ENCODE data around the gene ATG13.
A peak's percentile ranks its signal among the peaks of the same experiment; 100 is the strongest.
"Not testable (repeated sequence)": the region's sequence is repeated elsewhere in the genome, so short reads cannot be mapped to it uniquely, and the experiment has no call there.

Gene ATG13

DNA sequence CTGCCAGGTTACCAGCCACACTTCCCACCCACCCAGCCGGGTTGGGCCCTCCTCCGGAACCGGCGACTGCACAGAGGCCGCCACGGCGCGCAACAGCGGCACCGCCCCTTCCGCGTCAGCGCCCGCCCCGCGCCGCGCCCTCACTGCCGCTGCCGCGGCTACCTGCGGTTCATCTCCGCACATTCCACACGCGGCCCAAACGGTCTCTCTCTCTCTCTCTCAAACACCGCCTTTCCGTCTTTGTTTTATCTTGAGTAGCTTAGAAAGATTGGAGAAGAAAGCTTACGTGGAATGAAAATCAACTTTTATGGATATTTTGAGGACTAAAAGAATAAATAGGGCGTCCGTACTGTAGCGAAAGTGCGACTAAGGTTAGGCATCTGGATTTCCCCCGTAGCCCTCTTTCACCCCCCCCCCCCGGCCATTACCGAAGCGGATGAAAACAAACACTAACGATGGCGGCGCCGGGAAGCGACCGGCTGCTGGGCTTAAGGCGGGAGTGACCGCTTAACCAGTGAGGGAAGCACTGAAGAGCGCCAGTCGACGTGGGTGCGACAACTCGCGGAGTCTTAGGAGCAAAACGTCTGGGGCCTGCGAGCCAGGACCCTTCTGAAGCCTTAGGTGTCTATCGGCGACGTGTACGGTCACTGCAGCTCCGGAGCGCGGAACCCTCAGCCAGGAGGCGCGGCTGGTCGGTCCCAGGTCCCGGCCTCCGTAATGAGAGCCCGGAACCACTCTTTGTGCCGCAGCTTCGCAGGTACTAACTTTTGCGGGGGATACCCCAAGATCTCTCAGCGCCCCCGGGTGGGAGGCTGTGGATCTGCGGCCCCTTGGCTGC, at the start of gene ATG13, which contains the start of gene HARBI1:
Gene ATG13, plus strand, starts transcription at position 420 of the 838 bp plus-strand sequence. CDS start 26,739 bp downstream, outside the sequence.
Gene HARBI1, minus strand, starts transcription at position 94 of the 838 bp plus-strand sequence. CDS start 990 bp downstream, outside the sequence.
- DNase-seq (ENCODE audit: low read depth, low spot score), result peak; percentile 87

DNA sequence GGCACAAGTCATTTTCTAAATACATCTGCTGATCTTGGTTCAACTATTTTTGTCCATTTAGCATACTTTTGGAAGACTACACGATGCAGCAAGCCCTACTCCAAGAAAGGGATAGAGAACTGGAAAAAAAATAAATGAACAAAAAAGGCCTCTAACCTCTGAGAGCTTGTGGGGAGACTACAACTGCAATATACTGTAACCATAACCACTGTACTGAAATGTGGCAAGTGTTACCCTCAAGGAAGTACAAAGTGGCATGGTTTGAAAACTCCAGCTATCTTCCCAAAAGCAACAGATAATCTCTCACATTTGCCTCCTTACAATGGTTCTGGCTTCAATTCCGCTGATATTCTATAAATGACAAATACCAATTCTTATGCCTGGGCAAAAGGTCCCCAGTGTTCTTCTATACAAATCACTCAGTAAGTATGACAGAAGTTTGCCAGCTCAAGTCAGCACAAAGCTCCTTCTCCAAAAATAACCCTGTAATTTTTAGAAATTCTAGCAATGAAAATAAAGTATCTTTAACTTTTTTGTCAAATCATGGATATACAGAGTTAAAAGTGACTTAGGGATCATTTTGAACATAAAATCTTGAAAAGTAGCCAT, 46.5 kb upstream of the ATG13 start:
- DNase-seq (ENCODE audit: low read depth, low spot score), result no peak

DNA sequence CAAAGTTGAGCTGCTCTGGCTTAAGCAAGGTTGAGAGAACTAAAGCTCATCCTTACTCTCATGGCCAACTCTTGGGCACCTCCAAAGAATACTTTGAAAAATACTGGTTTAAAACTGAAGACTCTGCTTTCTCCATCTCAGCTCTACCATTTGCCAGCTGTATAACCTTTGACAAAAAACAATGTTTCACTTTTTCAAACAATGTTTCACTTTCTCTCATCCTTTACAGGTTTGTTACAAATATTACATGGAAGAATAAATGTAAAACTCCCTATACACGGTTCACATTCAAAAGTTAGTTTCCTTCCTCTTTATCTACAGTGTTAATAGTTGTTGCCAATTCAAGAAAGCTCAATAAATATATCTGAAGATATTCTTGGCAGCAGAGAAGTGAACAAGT, 42.7 kb upstream of the ATG13 start:
- DNase-seq (ENCODE audit: low read depth, low spot score), result no peak

DNA sequence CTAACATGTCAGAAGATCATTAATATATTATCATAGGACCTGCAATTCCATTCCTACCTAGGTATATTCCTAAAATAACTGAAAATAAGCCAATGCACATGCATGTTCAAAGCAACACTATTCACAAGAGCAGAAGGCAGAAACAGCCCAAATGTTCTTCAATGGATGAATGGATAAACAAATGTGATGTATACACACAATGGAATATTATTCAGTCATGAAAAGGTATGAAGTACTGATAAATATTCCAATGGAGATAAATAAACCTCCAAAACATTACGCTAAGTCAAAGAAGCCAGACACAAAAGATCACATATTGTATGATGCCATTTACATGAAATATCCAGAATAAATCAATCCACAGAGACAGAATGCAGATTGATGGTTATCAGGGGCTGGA, 40.3 kb upstream of the ATG13 start:
- no peak for DNase-seq (ENCODE audit: low read depth, low spot score)

DNA sequence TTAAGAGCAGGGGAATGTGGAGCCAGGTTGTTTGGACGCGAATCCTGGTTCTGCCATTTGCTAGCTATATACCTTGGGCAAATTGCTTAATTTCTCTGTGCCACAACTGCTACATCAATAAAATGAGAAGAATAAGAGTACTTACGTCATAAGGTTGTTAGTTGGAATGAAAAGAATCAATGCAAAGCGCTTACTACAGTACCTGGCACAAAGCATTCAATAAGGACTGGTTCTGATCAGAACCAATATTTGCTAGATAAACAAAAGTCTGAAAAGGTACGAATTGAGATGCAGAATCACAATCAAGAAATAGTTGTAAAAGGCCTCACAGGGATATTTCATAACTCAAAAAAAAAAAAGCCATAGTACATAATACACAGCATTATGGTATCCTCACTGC, 34.8 kb upstream of the ATG13 start:
- DNase-seq (ENCODE audit: low read depth, low spot score), result no peak

DNA sequence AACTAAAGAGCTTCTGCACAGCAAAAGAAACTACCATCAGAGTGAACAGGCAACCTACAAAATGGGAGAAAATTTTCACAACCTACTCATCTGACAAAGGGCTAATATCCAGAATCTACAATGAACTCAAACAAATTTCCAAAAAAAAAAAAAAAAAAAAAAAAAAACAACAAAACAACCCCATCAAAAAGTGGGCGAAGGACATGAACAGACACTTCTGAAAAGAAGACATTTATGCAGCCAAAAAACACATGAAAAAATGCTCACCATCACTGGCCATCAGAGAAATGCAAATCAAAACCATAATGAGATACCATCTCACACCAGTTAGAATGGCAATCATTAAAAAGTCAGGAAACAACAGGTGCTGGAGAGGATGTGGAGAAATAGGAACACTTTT, 33.8 kb upstream of the ATG13 start:
- not testable (repeated sequence) for DNase-seq (ENCODE audit: low read depth, low spot score)

DNA sequence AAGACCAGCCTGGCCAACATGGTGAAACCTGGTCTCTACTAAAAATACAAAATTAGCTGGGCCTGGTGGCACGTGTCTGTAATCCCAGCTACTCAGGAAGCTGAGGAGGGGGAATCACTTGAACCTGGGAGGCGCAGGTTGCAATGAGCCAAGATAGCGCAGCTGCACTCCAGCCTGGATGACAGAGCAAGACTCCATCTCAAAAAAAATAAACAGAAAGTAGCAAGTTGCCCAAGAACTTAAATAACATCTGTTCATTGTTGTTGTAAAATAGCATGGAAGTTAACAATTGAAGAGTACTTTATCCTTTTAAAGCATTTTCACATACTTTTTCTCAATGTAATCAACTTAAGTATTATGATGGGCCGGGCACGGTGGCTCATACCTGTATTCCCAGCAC, 29.2 kb upstream of the ATG13 start:
- no peak for DNase-seq (ENCODE audit: low read depth, low spot score)

DNA sequence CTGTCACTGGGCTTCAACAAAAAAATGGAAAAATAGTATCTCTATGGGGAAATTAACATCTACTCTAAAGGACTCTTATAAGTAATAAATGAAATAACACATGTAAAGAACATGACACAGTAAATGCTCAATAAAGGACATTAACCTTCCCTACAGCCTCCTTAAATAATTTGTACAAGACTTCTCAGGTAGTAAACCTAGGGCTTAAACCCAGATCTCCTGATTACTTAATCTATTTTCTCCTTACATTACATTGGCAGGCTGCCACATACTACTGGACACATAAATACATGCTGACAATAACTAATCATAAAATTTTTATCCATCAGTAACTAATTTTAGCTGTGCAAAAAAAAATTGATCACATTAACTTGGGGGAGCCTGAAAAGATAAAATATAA, 28.4 kb upstream of the ATG13 start:
- DNase-seq (ENCODE audit: low read depth, low spot score), result no peak

DNA sequence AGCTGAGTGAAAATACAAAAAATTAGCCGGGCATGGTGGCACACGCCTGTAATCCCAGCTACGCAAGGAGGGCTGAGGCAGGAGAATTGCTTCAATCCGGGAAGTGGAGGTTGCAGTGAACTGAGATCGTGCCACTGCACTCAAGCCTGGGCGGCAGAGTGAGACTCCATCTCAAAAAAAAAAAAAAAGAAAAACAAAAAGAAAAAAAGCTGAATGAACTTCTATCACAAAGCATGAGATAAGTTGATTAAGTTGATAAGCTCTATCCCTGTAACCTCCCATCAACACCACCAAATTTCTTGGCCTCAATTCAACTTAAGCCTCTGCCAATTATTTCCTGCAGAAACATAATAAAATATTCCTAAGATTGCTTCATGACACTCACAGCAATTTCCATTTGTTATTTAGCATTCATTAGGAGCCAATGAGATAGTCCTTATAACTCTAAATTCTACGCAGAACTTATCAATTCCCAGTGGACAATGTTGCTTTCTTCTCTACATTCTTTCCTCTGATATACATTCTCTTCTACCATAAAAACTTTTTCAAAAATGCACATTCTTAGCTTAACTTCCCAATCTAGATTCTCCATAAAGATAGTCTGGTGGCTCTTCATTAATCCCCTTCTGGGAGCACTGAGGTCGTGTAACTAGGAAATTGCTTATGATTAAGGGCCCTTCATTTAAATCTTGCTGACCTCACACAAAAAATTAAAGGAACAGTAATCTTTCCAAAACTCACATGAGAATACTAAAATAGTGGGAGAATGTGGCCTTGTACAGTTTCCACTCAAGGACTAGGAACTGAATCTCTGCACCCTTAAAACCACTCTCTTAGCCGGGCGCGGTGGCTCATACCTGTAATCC, 26.4 kb upstream of the ATG13 start:
- DNase-seq (ENCODE audit: low read depth, low spot score), result no peak

DNA sequence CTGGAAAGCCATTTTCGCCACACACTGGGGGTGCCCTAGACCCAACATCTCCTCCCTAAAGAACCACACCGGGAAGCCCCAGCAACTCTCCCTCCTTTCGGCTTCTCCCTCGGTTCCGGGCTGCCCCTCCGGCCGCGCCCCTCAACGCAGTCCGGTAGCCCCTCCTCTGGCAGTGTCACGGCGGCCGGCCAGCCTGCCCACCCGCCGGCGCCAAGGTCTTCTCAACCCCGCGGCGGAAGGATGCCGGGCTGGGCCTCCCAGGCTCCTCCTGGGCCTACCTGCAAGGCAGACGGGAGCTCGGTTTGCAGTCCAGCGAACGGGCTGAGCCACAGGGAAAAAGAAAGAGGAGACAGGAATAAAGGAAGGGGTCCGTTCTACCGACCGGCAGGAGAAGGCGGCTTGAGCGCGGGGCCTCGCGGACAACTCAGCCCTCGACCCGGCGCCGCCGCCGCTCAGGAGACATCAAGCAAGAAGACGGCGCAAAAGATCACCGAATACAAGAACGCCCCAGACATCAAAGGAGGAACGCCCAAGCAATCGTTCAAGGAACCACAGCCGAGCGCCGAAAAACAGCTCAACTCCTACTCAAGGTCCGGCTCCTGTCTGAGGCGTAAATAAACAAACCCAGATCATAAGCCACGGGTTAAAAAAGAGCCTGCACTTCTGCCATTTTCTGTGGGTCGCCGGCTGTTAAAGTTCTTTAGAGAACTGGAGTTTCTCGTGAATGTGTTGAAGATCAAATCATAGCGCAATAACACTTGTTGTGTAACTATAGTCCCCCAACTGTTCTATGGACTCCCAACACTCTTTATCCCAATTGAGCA, 23.6 kb upstream of the ATG13 start, which contains the start of gene AMBRA1:
Gene AMBRA1, minus strand, starts transcription at position 474 of the 824 bp plus-strand sequence. CDS start 45,643 bp downstream, outside the sequence.
- peak; percentile 55 for DNase-seq (ENCODE audit: low read depth, low spot score)

DNA sequence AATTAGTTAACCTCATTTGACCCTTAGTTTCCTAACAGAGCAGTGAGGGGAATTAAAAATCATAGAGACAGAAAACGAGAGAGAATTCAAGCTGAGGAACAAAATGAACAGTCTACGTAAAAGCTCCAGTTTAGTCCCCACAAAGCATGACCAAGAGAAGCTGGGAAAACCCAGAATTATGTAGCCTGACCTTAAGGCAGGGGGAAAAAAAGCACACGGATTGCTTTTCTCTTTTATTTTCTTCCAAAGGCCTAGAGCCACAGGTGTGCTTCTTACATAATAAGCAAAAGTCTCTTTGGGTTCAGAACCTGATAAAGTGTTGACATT, 23.0 kb upstream of the ATG13 start:
- DNase-seq (ENCODE audit: low read depth, low spot score), result no peak

DNA sequence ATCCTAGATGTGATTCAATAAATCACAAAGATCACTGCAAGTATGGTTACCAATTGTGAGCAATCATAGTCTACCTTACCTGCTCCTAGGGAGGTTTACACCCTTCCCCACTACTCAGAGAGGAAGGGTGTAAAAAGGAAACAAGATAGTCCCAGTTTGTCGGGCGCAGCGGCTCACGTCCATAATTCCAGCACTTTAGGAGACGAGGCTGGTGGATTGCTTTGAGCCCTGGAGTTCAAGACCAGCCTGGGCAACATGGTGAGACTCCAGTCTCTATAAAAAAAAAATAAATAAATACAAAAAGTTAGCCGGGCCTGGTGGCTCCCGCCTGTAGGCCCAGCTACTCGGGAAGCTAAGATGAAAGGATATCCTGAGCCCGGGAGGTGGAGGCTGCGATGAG, 22.6 kb upstream of the ATG13 start:
- no peak for DNase-seq (ENCODE audit: low read depth, low spot score)

DNA sequence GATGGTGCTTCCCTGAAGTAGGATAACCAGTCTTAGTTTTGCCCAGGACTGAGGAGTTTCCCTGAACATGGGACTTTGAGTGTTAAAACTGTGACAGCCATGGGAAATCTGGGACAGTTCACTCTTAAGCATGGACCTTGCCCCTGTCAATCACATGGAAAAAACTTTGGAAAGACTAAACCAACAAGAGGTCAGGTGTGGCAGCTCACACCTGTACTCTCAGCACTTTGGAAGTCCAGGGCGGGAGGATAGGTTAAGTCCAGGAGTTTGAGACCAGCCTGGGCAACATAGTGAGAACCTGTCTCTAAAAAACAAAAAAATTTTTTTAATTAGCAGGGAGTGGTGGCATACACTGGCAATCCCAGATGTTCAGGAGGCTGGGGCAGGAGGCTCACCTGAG, 20.2 kb upstream of the ATG13 start:
- no peak for DNase-seq (ENCODE audit: low read depth, low spot score)

DNA sequence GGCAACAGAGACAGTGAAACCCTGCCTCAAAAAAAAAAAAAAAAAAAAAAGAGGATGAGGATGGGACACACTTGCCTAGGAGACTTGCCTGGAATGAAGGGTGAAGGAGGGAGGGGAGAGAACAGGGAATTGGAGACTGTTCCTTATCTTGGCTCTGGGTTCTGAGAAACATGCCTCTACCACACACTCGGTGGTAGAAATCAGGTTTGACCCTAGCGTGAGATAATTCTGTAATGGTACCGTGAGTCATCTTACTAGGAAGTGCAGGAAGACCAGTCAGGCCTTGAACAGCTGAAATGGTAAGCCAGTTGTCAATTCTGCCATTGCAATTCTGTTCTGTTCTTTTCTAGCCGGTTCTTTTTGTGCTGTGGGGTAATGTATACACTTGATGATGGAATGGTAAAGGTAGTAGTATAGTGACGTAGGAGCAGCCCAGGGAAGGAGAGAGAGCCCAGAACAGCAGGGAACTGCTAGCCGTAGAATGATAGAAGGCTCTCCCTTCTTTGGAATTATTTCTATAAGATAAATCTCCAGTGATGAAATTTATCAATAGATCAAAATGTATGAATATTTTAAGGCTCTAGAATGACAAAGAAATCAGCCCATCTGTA, 19.6 kb upstream of the ATG13 start:
- DNase-seq (ENCODE audit: low read depth, low spot score), result no peak

DNA sequence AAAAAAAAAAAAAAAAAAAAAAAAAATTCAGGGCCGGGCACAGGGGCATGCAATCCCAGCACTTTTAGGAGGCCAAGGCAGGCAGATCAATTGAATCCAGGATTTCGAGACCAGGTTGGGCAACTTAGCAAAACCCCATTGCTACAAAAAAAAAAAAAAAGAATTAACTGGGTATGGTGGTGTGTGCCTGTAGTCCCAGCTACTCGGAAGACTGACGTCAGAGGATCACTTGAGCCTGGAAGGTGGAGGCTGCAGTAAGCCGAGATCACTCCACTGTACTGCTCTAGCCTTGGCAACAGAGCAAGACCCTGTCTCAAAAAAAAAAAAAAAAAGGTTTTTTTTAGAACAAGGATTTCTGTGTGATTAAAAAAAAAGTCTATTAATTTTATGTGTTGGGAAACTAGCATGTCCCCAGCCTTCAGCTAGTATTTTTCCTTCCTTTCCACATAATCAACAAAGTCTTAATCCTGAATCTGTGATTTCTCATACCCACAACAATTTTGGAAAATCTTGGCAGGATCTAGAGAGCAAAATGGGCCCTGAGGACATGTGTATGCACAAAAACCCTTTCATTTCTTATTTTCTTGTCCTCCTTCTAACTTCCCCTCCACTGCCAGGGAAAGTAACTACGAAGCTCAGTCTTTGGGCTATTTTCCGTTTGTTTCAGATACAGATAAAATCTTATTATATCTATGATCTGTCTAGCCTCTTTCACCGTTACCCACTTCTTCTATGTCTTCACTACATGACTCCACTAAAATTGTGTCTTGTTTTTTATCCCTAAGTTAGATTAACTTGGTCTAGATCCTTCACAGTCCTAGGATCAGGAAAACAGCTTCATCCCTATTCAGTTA, 17.8 kb upstream of the ATG13 start:
- DNase-seq (ENCODE audit: low read depth, low spot score), result no peak

DNA sequence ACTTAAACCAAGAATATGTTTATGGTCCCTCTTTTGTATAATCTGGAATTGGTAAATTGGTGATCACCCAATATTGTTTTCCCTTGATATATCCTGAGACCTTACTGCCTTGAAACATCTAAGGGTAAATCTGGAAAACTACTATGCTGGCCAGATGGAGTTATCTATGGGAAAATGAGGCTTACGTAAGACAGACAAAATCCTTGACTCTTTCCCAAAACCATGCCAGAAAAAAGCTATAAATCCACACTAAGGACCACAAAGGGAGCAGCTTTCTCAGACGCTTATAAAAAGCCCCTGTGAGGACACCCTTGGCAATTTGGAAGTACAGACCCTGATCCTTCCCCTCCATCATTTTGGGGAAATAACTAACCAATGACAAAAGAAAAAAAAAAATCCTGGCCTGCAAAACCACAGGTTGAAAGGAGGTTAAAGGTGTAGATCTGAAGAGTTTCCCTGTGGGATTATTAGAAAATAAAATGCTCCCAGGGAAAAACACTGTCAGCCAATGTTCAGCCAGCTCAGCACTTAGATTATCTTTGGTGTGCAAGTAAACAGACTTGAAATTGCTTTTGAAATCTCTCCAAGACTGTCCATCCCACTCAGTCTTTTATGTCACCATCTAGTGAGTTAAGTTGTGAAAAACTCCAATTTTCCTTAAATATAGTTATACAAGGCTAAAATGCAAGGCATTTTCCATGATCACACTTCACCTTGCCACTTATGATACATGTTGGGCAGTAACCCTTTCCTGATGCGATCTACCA, 17.0 kb upstream of the ATG13 start:
- DNase-seq (ENCODE audit: low read depth, low spot score), result no peak

DNA sequence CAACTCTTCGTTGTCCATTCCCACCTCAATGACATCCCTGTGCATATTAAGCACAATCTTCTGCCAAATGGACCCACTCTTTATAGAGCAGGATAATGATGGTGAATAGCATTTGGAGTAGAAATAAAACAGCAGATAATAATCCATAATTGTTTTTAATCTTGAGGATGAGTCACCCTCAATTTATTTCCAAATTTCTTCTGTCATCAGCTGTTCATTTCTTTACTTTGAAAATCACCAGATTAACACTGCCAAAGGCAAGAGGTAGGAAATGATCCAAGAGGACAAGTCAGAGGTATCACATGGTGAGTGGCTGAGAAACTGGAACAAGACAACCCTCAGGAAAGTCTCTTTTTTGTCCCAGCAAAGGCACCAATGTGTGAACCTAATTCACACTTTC, 16.2 kb upstream of the ATG13 start:
- no peak for DNase-seq (ENCODE audit: low read depth, low spot score)

DNA sequence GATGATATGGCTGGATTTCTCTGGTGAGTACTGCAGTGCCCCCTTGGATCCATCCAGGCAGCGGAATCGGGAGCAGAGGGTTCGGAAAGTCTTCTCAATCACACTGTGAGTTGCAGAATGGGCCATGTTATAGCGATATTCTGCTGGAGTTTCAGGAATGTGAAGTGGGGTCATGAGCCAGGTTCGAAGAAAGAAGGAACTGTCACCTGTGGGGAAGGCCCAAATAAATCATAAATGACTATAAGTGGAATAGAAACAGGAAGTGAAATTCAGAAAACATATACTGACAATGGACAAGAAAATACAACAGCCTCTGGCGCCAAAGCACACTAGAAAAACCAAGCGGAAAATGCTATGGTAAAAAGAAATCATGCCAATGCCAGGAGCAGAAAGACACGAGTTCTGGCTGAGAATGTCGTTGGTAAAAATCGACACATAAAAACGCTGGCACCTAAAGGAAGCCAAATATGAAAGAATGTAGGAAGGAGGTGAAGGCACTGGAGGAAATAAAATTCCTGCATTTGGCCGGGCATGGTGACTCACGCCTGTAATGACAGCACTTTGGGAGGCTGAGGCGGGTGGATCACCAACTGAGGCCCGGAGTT, 13.5 kb upstream of the ATG13 start:
- no peak for DNase-seq (ENCODE audit: low read depth, low spot score)

DNA sequence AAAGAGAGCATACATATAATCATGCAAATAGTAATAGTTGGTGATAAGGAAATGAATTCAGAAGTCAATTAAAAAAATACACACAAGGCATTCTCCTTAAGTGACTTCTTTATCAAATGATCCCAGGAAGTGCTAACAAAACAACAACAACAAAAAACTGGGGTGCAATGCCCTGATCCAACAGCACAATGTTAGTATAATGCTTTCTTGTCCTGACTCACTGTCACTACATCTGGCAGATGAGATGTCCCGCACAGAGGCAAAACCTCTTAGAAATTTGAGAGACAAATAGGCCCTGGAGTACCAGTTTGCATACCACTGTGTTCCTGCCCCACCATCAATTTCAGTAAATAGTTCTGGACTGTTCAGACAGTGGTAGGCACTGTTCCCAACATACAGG, 12.6 kb upstream of the ATG13 start:
- DNase-seq (ENCODE audit: low read depth, low spot score), result no peak
